ENCODE measurements around the gene LNPK.

Gene LNPK

GRCh38 chr2:175890636-175891242, 111.3 kb downstream of the LNPK start:
- DNase-seq (ENCODE audit: insufficient read length, low spot score) (no peak), FAIRE-seq (no peak)
- no peak for TF ChIP-seq PAX5 (IDR thresholded peaks at IDR 0.05; ENCODE audit: insufficient read depth, low read length, severe bottlenecking)
- no peak for TF ChIP-seq POU2F2 (IDR thresholded peaks at IDR 0.05; ENCODE audit: low read depth, low read length)
- TF ChIP-seq POLR2AphosphoS5 (IDR thresholded peaks at IDR 0.05; ENCODE audit: low read depth, low read length) = no peak
- no peak for TF ChIP-seq POLR2A (IDR thresholded peaks at IDR 0.05; ENCODE audit: low read depth, low read length)
- TF ChIP-seq TAF1 (IDR thresholded peaks at IDR 0.05; ENCODE audit: low read depth, low read length) = no peak
- no peak for TF ChIP-seq SPI1 (IDR thresholded peaks at IDR 0.05; ENCODE audit: low read depth, low read length)

- no peak for TF ChIP-seq POLR2A (IDR thresholded peaks at IDR 0.05; ENCODE audit: low read depth, low read length)
- TF ChIP-seq SPI1 (IDR thresholded peaks at IDR 0.05; ENCODE audit: low read depth, low read length) = no peak
- TF ChIP-seq POU2F2 (IDR thresholded peaks at IDR 0.05; ENCODE audit: low read depth, low read length) = no peak
- no peak for TF ChIP-seq TAF1 (IDR thresholded peaks at IDR 0.05; ENCODE audit: low read depth, low read length)
- TF ChIP-seq PAX5 (IDR thresholded peaks at IDR 0.05; ENCODE audit: insufficient read depth, low read length, severe bottlenecking) = no peak
- no peak for TF ChIP-seq POLR2AphosphoS5 (IDR thresholded peaks at IDR 0.05; ENCODE audit: low read depth, low read length)
- no peak for FAIRE-seq
- DNase-seq (ENCODE audit: insufficient read length, low spot score) = no peak
Measured at GRCh38 chr2:175889701-175890302, 112.3 kb downstream of the LNPK start.

GRCh38 chr2:175887776-175888175, 114.3 kb downstream of the LNPK start:
- DNase-seq (ENCODE audit: insufficient read length, low spot score) = no peak
- no peak for FAIRE-seq
- TF ChIP-seq SPI1 (IDR thresholded peaks at IDR 0.05; ENCODE audit: low read depth, low read length) (no peak), TAF1 (IDR thresholded peaks at IDR 0.05; ENCODE audit: low read depth, low read length) (no peak), POLR2AphosphoS5 (IDR thresholded peaks at IDR 0.05; ENCODE audit: low read depth, low read length) (no peak), PAX5 (IDR thresholded peaks at IDR 0.05; ENCODE audit: insufficient read depth, low read length, severe bottlenecking) (no peak), POLR2A (IDR thresholded peaks at IDR 0.05; ENCODE audit: low read depth, low read length) (no peak), POU2F2 (IDR thresholded peaks at IDR 0.05; ENCODE audit: low read depth, low read length) (no peak)

- DNase-seq (ENCODE audit: insufficient read length, low spot score) (no peak), FAIRE-seq (no peak)
- no peak for TF ChIP-seq TAF1 (IDR thresholded peaks at IDR 0.05; ENCODE audit: low read depth, low read length)
- TF ChIP-seq POLR2AphosphoS5 (IDR thresholded peaks at IDR 0.05; ENCODE audit: low read depth, low read length) = no peak
- no peak for TF ChIP-seq POLR2A (IDR thresholded peaks at IDR 0.05; ENCODE audit: low read depth, low read length)
- TF ChIP-seq PAX5 (IDR thresholded peaks at IDR 0.05; ENCODE audit: insufficient read depth, low read length, severe bottlenecking) = no peak
Measured at GRCh38 chr2:175884697-175885393, 117.2 kb downstream of the LNPK start.

- no peak for TF ChIP-seq POLR2AphosphoS5 (IDR thresholded peaks at IDR 0.05; ENCODE audit: low read depth, low read length)
- no peak for TF ChIP-seq POLR2A (IDR thresholded peaks at IDR 0.05; ENCODE audit: low read depth, low read length)
- TF ChIP-seq POU2F2 (IDR thresholded peaks at IDR 0.05; ENCODE audit: low read depth, low read length) = no peak
- no peak for TF ChIP-seq PAX5 (IDR thresholded peaks at IDR 0.05; ENCODE audit: insufficient read depth, low read length, severe bottlenecking)
- no peak for TF ChIP-seq TAF1 (IDR thresholded peaks at IDR 0.05; ENCODE audit: low read depth, low read length)
- no peak for TF ChIP-seq SPI1 (IDR thresholded peaks at IDR 0.05; ENCODE audit: low read depth, low read length)
- FAIRE-seq (no peak), DNase-seq (ENCODE audit: insufficient read length, low spot score) (no peak)
Measured at GRCh38 chr2:175883586-175884194, 118.4 kb downstream of the LNPK start.

- no peak for DNase-seq (ENCODE audit: insufficient read length, low spot score)
Measured at GRCh38 chr2:175879679-175880078, 122.4 kb downstream of the LNPK start.

GRCh38 chr2:175877845-175878544, 124.1 kb downstream of the LNPK start:
- no peak for FAIRE-seq
- TF ChIP-seq SPI1 (IDR thresholded peaks at IDR 0.05; ENCODE audit: low read depth, low read length) = no peak
- TF ChIP-seq TAF1 (IDR thresholded peaks at IDR 0.05; ENCODE audit: low read depth, low read length) = no peak
- no peak for TF ChIP-seq POLR2A (IDR thresholded peaks at IDR 0.05; ENCODE audit: low read depth, low read length)
- no peak for TF ChIP-seq PAX5 (IDR thresholded peaks at IDR 0.05; ENCODE audit: insufficient read depth, low read length, severe bottlenecking)
- no peak for TF ChIP-seq POU2F2 (IDR thresholded peaks at IDR 0.05; ENCODE audit: low read depth, low read length)
- TF ChIP-seq POLR2AphosphoS5 (IDR thresholded peaks at IDR 0.05; ENCODE audit: low read depth, low read length) = no peak
- DNase-seq (ENCODE audit: insufficient read length, low spot score) = no peak

More at GRCh38 chr2:175879679-175880078, 122.4 kb downstream of the LNPK start:
- no peak for TF ChIP-seq POU2F2 (IDR thresholded peaks at IDR 0.05; ENCODE audit: low read depth, low read length)
- no peak for TF ChIP-seq POLR2A (IDR thresholded peaks at IDR 0.05; ENCODE audit: low read depth, low read length)
- no peak for TF ChIP-seq TAF1 (IDR thresholded peaks at IDR 0.05; ENCODE audit: low read depth, low read length)
- TF ChIP-seq PAX5 (IDR thresholded peaks at IDR 0.05; ENCODE audit: insufficient read depth, low read length, severe bottlenecking) = no peak
- no peak for TF ChIP-seq POLR2AphosphoS5 (IDR thresholded peaks at IDR 0.05; ENCODE audit: low read depth, low read length)
- no peak for TF ChIP-seq SPI1 (IDR thresholded peaks at IDR 0.05; ENCODE audit: low read depth, low read length)
- no peak for FAIRE-seq

- no peak for FAIRE-seq
- TF ChIP-seq POLR2A (IDR thresholded peaks at IDR 0.05; ENCODE audit: low read depth, low read length) (no peak), TAF1 (IDR thresholded peaks at IDR 0.05; ENCODE audit: low read depth, low read length) (no peak), SPI1 (IDR thresholded peaks at IDR 0.05; ENCODE audit: low read depth, low read length) (no peak), PAX5 (IDR thresholded peaks at IDR 0.05; ENCODE audit: insufficient read depth, low read length, severe bottlenecking) (no peak), POU2F2 (IDR thresholded peaks at IDR 0.05; ENCODE audit: low read depth, low read length) (no peak), POLR2AphosphoS5 (IDR thresholded peaks at IDR 0.05; ENCODE audit: low read depth, low read length) (no peak)
- no peak for DNase-seq (ENCODE audit: insufficient read length, low spot score)
Measured at GRCh38 chr2:175874291-175874690, 127.8 kb downstream of the LNPK start.
